Lower lobe of right lung (tissue), 2 donors: Measurements from ENCODE around the gene DNAJB2. TPM values are rescaled to one million over a fixed set of nuclear protein-coding genes. Genes with fewer than 3 reads are reported as not detected.

Experiments used
- ATAC-seq, 2 donors: fragments of 200-7000 bp; cut with Tn5 transposase; one replicate each; pipeline ENCODE4 v1.9.1; 2020 to 2022; ENCODE audit warnings: mild to moderate bottlenecking in 2 of 2, moderate library complexity in 2 of 2
- DNase-seq: peaks from one replicate; pipeline ENCODE4 v3.0.0-alpha.2; 2020
- H3K27ac ChIP-seq: fragments of 200-600 bp; one replicate; pipeline ENCODE4 v1.8.0; 2022
- H3K27me3 ChIP-seq: fragments of 200-600 bp; one replicate; pipeline ENCODE4 v1.8.0; 2022; ENCODE audit warnings: low read depth
- H3K36me3 ChIP-seq: fragments of 200-600 bp; one replicate; pipeline ENCODE4 v1.8.0; 2022; ENCODE audit warnings: mild to moderate bottlenecking
- H3K4me1 ChIP-seq: fragments of 200-600 bp; one replicate; pipeline ENCODE4 v1.8.0; 2022
- H3K4me3 ChIP-seq: fragments of 200-600 bp; one replicate; pipeline ENCODE4 v1.8.0; 2022; ENCODE audit warnings: mild to moderate bottlenecking
- H3K9me3 ChIP-seq: fragments of 200-600 bp; one replicate; pipeline ENCODE4 v1.8.0; 2022
- CTCF ChIP-seq: fragments of 200-600 bp; IDR thresholded peaks from one replicate; pipeline ENCODE4 v1.8.0; 2022; ENCODE audit warnings: antibody characterized with exemption, mild to moderate bottlenecking
- intact Hi-C: fragments of 100-400 bp; cut with DNase I; formaldehyde crosslinking; loops from one replicate; pipeline ENCODE4 v1.11.0; 2022
- total RNA-seq: library from RNA; stranded (reverse); fragmentation: NEBNext Ultra II Directional; extraction: Animal tissue kit (Norgen Biotek cat#: 25700); gene quantifications from one replicate; pipeline ENCODE4 v1.2.1, GENCODE V29; 2021
- donor health status: DM: no; HTN: yes; CAD: no; lungs with severe emphysema.

Gene DNAJB2
- total RNA-seq, 1 donor from 2014 or later = 76.6 TPM

GRCh38 chr2:219266232-219266631 lies 12.9 kb upstream of the DNAJB2 start:
- DNase-seq (peak; percentile 52), ATAC-seq (peak; percentile 13 to 22)
- Histone ChIP-seq H3K4me1 (no peaks in the 10 kb centered on the region), H3K4me3 (no peak overlapping the region), H3K36me3 (no peaks in the 10 kb centered on the region), H3K9me3 (no peaks in the 10 kb centered on the region), H3K27me3 (no peaks in the 10 kb centered on the region), H3K27ac (no peak overlapping the region)
- intact Hi-C loops = no loop called here
- TF ChIP-seq CTCF = no peak

GRCh38 chr2:219266886-219267285 lies 12.3 kb upstream of the DNAJB2 start:
- Histone ChIP-seq H3K4me1 (no peaks in the 10 kb centered on the region), H3K4me3 (no peak overlapping the region), H3K27me3 (no peaks in the 10 kb centered on the region), H3K27ac (no peak overlapping the region), H3K9me3 (no peaks in the 10 kb centered on the region), H3K36me3 (no peaks in the 10 kb centered on the region)
- no peak for ATAC-seq
- peak; percentile 6 for DNase-seq
- intact Hi-C loops = no loop called here
- no peak for TF ChIP-seq CTCF

- H3K4me1 ChIP-seq = no peaks in the 10 kb centered on the region
- H3K9me3 ChIP-seq = no peaks in the 10 kb centered on the region
- no peak for TF ChIP-seq CTCF
- intact Hi-C loops = no loop called here
- H3K36me3 ChIP-seq = no peaks in the 10 kb centered on the region
- H3K27me3 ChIP-seq = no peaks in the 10 kb centered on the region
- no peak overlapping the region for H3K27ac ChIP-seq
- no peak overlapping the region for H3K4me3 ChIP-seq
- DNase-seq (peak; percentile 6), ATAC-seq (no peak)
These were observed 10.9 kb upstream of the DNAJB2 start for GRCh38 chr2:219268294-219268693.

GRCh38 chr2:219269362-219270054 lies 9.7 kb upstream of the DNAJB2 start:
- no peaks in the 10 kb centered on the region for H3K36me3 ChIP-seq
- no peak overlapping the region for H3K27ac ChIP-seq
- no peaks in the 10 kb centered on the region for H3K9me3 ChIP-seq
- ATAC-seq = peak; percentile 33 to 34
- intact Hi-C loops = no loop called here
- no peaks in the 10 kb centered on the region for H3K4me1 ChIP-seq
- H3K27me3 ChIP-seq = no peaks in the 10 kb centered on the region
- H3K4me3 ChIP-seq = no peak overlapping the region
- DNase-seq = peak; percentile 66
- no peak for TF ChIP-seq CTCF

- Histone ChIP-seq H3K9me3 (no peaks in the 10 kb centered on the region), H3K27ac (no peak overlapping the region), H3K4me3 (no peak overlapping the region), H3K36me3 (no peaks in the 10 kb centered on the region), H3K27me3 (no peaks in the 10 kb centered on the region), H3K4me1 (no peaks in the 10 kb centered on the region)
- intact Hi-C loops = no loop called here
- no peak for TF ChIP-seq CTCF
- DNase-seq (no peak), ATAC-seq (no peak)
These were observed 9.2 kb upstream of the DNAJB2 start for GRCh38 chr2:219270055-219270372.

- Histone ChIP-seq H3K4me1 (no peaks in the 10 kb centered on the region), H3K27ac (no peak overlapping the region), H3K36me3 (no peaks in the 10 kb centered on the region), H3K9me3 (no peaks in the 10 kb centered on the region), H3K4me3 (no peak overlapping the region), H3K27me3 (no peaks in the 10 kb centered on the region)
- ATAC-seq (no peak), DNase-seq (no peak)
- TF ChIP-seq CTCF = no peak
- intact Hi-C loops = no loop called here
These were observed 8.1 kb upstream of the DNAJB2 start for GRCh38 chr2:219271021-219271420.
